Neural cell (in vitro differentiated cells): ENCODE results near the gene CHST11. TPM values are rescaled to one million over a fixed set of nuclear protein-coding genes. Genes with fewer than 3 reads are reported as not detected.

ENCODE experiments used
- H2AFZ ChIP-seq: fragments of 200-600, 300-800 bp; sonication (generic), shearing (Covaris generic); 2 replicates; pipeline ENCODE4 v1.6.0; 2014; ENCODE audit warnings: low read depth, mild to moderate bottlenecking, antibody characterized with exemption, low read length, moderate library complexity
- H3F3A ChIP-seq: fragments of 200-600 bp; shearing (Covaris generic); 2 replicates; pipeline ENCODE4 v1.6.1; 2016; ENCODE audit warnings: mild to moderate bottlenecking, moderate library complexity, mixed read lengths, antibody characterized with exemption, low read length; ENCODE audit not compliant: insufficient read depth, poor library complexity, severe bottlenecking
- H3K27ac ChIP-seq: fragments of 200-600, 300-800 bp; sonication (generic), shearing (Covaris generic); 2 replicates; pipeline ENCODE4 v1.5.1; 2014; ENCODE audit warnings: mild to moderate bottlenecking, low read length, moderate library complexity
- H3K27me3 ChIP-seq: fragments of 300-800, 200-600 bp; sonication (generic), shearing (Covaris generic); 2 replicates; pipeline ENCODE4 v1.6.0; 2014; ENCODE audit warnings: mild to moderate bottlenecking, low read depth, low read length, moderate library complexity; ENCODE audit not compliant: insufficient read depth
- H3K36me3 ChIP-seq: fragments of 300-800, 200-600 bp; sonication (generic), shearing (Covaris generic); 2 replicates; pipeline ENCODE4 v1.5.1; 2014; ENCODE audit warnings: mild to moderate bottlenecking, antibody characterized with exemption, low read length, moderate library complexity; ENCODE audit not compliant: insufficient read depth
- H3K4me2 ChIP-seq: fragments of 300-800, 200-600 bp; sonication (generic), shearing (Covaris generic); 2 replicates; pipeline ENCODE4 v1.6.0; 2014; ENCODE audit warnings: mild to moderate bottlenecking, low read length
- H3K4me3 ChIP-seq: fragments of 300-800, 200-600 bp; sonication (generic), shearing (Covaris generic); 2 replicates; pipeline ENCODE4 v1.5.1; 2014; ENCODE audit warnings: mild to moderate bottlenecking, low read length, moderate library complexity
- H3K79me2 ChIP-seq: fragments of 200-600 bp; shearing (Covaris generic); replicated peaks from 2 replicates; pipeline ENCODE4 v1.6.0; 2014; ENCODE audit warnings: mild to moderate bottlenecking, low read length, moderate library complexity; ENCODE audit not compliant: insufficient read depth
- H3K9ac ChIP-seq: fragments of 300-800, 200-600 bp; sonication (generic), shearing (Covaris generic); 2 replicates; pipeline ENCODE4 v1.6.1; 2016; ENCODE audit warnings: mild to moderate bottlenecking, low read length, mixed read lengths
- H3K9me2 ChIP-seq: fragments of 200-600 bp; shearing (Covaris generic); 2 replicates; pipeline ENCODE4 v1.6.1; 2016; ENCODE audit warnings: mild to moderate bottlenecking, low read length, mixed read lengths; ENCODE audit not compliant: insufficient read depth
- H3K9me3 ChIP-seq: fragments of 200-600, 300-800 bp; sonication (generic), shearing (Covaris generic); 2 replicates; pipeline ENCODE4 v1.6.1; 2016; ENCODE audit warnings: mild to moderate bottlenecking, mixed run types, low read length, moderate library complexity, mixed read lengths
- H4K20me1 ChIP-seq: fragments of 200-600 bp; shearing (Covaris generic); 2 replicates; pipeline ENCODE4 v1.6.1; 2016; ENCODE audit warnings: mild to moderate bottlenecking, mixed run types; ENCODE audit not compliant: insufficient read depth
- CTCF ChIP-seq: fragments of 450-650 bp; IDR thresholded peaks from 2 replicates; pipeline ENCODE4 v1.5.1; 2014; ENCODE audit warnings: antibody characterized with exemption, mild to moderate bottlenecking, moderate library complexity; ENCODE audit not compliant: poor library complexity, severe bottlenecking
- EP300 ChIP-seq: fragments of 450-650 bp; conservative IDR thresholded peaks from 2 replicates; pipeline ENCODE4 v1.6.1; 2014; ENCODE audit warnings: antibody characterized with exemption, mild to moderate bottlenecking, moderate library complexity; ENCODE audit not compliant: poor library complexity, severe bottlenecking
- EZH2 ChIP-seq: fragments of 200-600, 300-800 bp; shearing (Covaris generic), sonication (generic); IDR thresholded peaks from 2 replicates; pipeline ENCODE4 v1.6.1; 2014; ENCODE audit warnings: antibody characterized with exemption, low read length, borderline replicate concordance, mild to moderate bottlenecking; ENCODE audit not compliant: insufficient read depth, poor library complexity, severe bottlenecking
- MXI1 ChIP-seq: fragments of 450-650 bp; conservative IDR thresholded peaks from 2 replicates; pipeline ENCODE4 v1.6.1; 2014; ENCODE audit warnings: antibody characterized with exemption, mild to moderate bottlenecking; ENCODE audit not compliant: poor library complexity, severe bottlenecking
- POLR2AphosphoS5 ChIP-seq: IDR thresholded peaks from 2 replicates; pipeline ENCODE4 v1.6.1; 2012
- RAD21 ChIP-seq: fragments of 450-650 bp; conservative IDR thresholded peaks from 2 replicates; pipeline ENCODE4 v1.6.1; 2014; ENCODE audit warnings: antibody characterized with exemption, mild to moderate bottlenecking, moderate library complexity
- REST ChIP-seq: IDR thresholded peaks from 2 replicates; pipeline ENCODE4 v1.6.1; 2012; ENCODE audit warnings: borderline replicate concordance
- SMC3 ChIP-seq: fragments of 450-650 bp; conservative IDR thresholded peaks from 2 replicates; pipeline ENCODE4 v1.6.1; 2014; ENCODE audit warnings: antibody characterized with exemption, mild to moderate bottlenecking, moderate library complexity; ENCODE audit not compliant: poor library complexity
- TAF1 ChIP-seq: IDR thresholded peaks from 2 replicates; pipeline ENCODE4 v1.6.1; 2012; ENCODE audit warnings: low read depth
- polyA plus RNA-seq: library from polyadenylated mRNA; depleted of rRNA; stranded (reverse); fragments of >200 nt; gene quantifications from 2 replicates; pipeline ENCODE4 v1.2.3, GENCODE V29; 2014

Gene CHST11
- polyA plus RNA-seq, 1 donor from 2014 or later: 15.0 TPM

GRCh38 chr12:104490850-104491249, 34.1 kb downstream of the CHST11 start:
- Histone ChIP-seq H3K79me2 (no peaks in the 10 kb centered on the region), H4K20me1 (no peaks in the 10 kb centered on the region), H3K27me3 (no peaks in the 10 kb centered on the region), H3K36me3 (no peaks in the 10 kb centered on the region), H3K9me2 (no peaks in the 10 kb centered on the region), H3K4me2 (no peak overlapping the region), H3K4me3 (no peak overlapping the region), H3F3A (no peaks in the 10 kb centered on the region), H2AFZ (no peak overlapping the region), H3K27ac (no peak overlapping the region), H3K9ac (no peak overlapping the region), H3K9me3 (no peaks in the 10 kb centered on the region)
- TF ChIP-seq REST: no peak
- no peak for TF ChIP-seq EZH2
- TF ChIP-seq POLR2AphosphoS5: no peak
- no peak for TF ChIP-seq MXI1

GRCh38 chr12:104493496-104493895, 36.7 kb downstream of the CHST11 start:
- no peak overlapping the region for H3K9ac ChIP-seq
- H3K79me2 ChIP-seq: peaks cover 7% of the 10 kb centered on the region
- no peak overlapping the region for H3K4me3 ChIP-seq
- H3K9me3 ChIP-seq: no peaks in the 10 kb centered on the region
- no peaks in the 10 kb centered on the region for H3K9me2 ChIP-seq
- H3K36me3 ChIP-seq: no peaks in the 10 kb centered on the region
- no peak overlapping the region for H2AFZ ChIP-seq
- TF ChIP-seq RAD21 (no peak), POLR2AphosphoS5 (no peak), MXI1 (no peak), CTCF (no peak), REST (no peak), EP300 (no peak), TAF1 (no peak), SMC3 (no peak), EZH2 (no peak)
- H3F3A ChIP-seq: no peaks in the 10 kb centered on the region
- no peak overlapping the region for H3K27ac ChIP-seq
- no peaks in the 10 kb centered on the region for H4K20me1 ChIP-seq
- H3K27me3 ChIP-seq: no peaks in the 10 kb centered on the region
- H3K4me2 ChIP-seq: no peak overlapping the region
